Retinal pigment epithelial cell (primary cell): Measurements from ENCODE around the gene BDH2.
A peak's percentile ranks its signal among the peaks of the same experiment; 100 is the strongest.

Experiments
- DNase-seq: peaks from one replicate; pipeline ENCODE4 v3.0.0-alpha.2; 2010; ENCODE audit warnings: low read depth
- H3K4me3 ChIP-seq: 2 replicates; pipeline ENCODE4 v1.5.1; 2011; ENCODE audit warnings: mild to moderate bottlenecking, low read length, control low read depth, moderate library complexity
- CTCF ChIP-seq: conservative IDR thresholded peaks from 2 replicates; pipeline ENCODE4 v1.5.1; 2011; ENCODE audit warnings: low read depth, low read length, control low read depth, inconsistent platforms

The BDH2 gene

GRCh38 chr4:103118166-103118565 lies 18.5 kb upstream of the BDH2 start:
- no peak for DNase-seq
- TF ChIP-seq CTCF, result no peak
- no peak overlapping the region for H3K4me3 ChIP-seq

GRCh38 chr4:103111598-103111997 lies 12.0 kb upstream of the BDH2 start:
- no peak overlapping the region for H3K4me3 ChIP-seq
- no peak for TF ChIP-seq CTCF
- DNase-seq, result no peak

- DNase-seq, result no peak
- no peak for TF ChIP-seq CTCF
- no peak overlapping the region for H3K4me3 ChIP-seq
Measured at GRCh38 chr4:103108542-103108941, 8.9 kb upstream of the BDH2 start.

- no peak overlapping the region for H3K4me3 ChIP-seq
- DNase-seq, result no peak
- TF ChIP-seq CTCF, result no peak
Measured at GRCh38 chr4:103105558-103106356, 6.1 kb upstream of the BDH2 start.

- no peak overlapping the region for H3K4me3 ChIP-seq
- no peak for DNase-seq
- TF ChIP-seq CTCF, result no peak
Measured at GRCh38 chr4:103104886-103105285, 5.3 kb upstream of the BDH2 start.

GRCh38 chr4:103100691-103101090 lies 1.1 kb upstream of the BDH2 start:
- no peak overlapping the region for H3K4me3 ChIP-seq
- DNase-seq, result no peak
- no peak for TF ChIP-seq CTCF

GRCh38 chr4:103098756-103099440 lies 736 bp downstream of the BDH2 start:
- no peak for TF ChIP-seq CTCF

More at GRCh38 chr4:103098756-103099440, 736 bp downstream of the BDH2 start:
- DNase-seq, result no peak
- peak overlapping the region; percentile 66 for H3K4me3 ChIP-seq
